ENCODE results near the gene DTNA.

The DTNA gene

DNA sequence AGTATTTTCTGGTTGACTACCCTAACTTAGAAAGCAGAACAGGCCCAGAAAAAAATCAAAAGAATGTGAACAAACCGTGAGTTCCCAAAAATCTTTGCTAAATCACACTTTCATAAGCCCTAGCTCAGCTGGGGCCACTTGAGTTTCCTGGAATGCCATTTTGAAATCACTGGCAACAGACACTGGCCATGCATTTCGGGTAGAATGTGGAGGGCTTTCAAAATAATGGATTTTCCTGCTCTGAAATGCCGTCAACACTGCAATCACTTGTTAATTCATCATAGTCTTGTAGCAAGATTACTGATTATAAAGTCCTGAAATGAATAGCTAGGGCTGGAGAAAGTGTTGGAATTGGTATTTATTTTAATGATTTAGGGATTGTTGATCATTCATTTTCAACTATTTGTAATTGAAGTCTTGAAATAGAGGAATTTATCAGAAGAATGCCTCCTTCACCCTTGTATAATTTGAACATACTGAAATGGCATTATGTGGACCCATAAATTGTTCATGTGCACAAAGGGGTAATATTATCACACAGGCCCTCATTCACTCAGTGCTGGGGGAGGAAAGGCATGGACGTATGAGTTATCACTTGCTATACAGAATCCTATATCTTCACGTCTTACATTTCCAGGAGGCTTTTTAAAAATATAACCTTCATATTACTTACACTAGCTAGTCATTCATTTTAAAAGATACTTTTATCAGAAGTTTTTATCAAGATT lies 134.8 kb downstream of the DTNA start:
- Histone ChIP-seq H3K36me3 (ENCODE audit: insufficient read depth, low read length) (no peaks in the 10 kb centered on the region), H3F3A (ENCODE audit: insufficient read depth, low read length) (no peaks in the 10 kb centered on the region), H3K27me3 (ENCODE audit: insufficient read depth, low read length) (no peaks in the 10 kb centered on the region), H2AFZ (ENCODE audit: low read length) (no peak overlapping the region), H3K4me1 (ENCODE audit: insufficient read depth, low read length, severe bottlenecking) (no peaks in the 10 kb centered on the region), H3K27ac (ENCODE audit: low read depth, low read length, poor library complexity, severe bottlenecking) (no peak overlapping the region), H3K4me2 (ENCODE audit: low read length) (no peak overlapping the region), H4K20me1 (ENCODE audit: insufficient read depth, low read length) (no peaks in the 10 kb centered on the region), H3K4me3 (ENCODE audit: low read depth, low read length, poor library complexity, severe bottlenecking) (no peak overlapping the region), H3K9ac (ENCODE audit: low read length) (no peak overlapping the region), H3K9me2 (ENCODE audit: low read depth, low read length) (no peaks in the 10 kb centered on the region), H3K79me2 (ENCODE audit: insufficient read depth, low read length) (no peaks in the 10 kb centered on the region), H3K9me3 (ENCODE audit: low read length) (no peaks in the 10 kb centered on the region)
- TF ChIP-seq, protein P1, sequence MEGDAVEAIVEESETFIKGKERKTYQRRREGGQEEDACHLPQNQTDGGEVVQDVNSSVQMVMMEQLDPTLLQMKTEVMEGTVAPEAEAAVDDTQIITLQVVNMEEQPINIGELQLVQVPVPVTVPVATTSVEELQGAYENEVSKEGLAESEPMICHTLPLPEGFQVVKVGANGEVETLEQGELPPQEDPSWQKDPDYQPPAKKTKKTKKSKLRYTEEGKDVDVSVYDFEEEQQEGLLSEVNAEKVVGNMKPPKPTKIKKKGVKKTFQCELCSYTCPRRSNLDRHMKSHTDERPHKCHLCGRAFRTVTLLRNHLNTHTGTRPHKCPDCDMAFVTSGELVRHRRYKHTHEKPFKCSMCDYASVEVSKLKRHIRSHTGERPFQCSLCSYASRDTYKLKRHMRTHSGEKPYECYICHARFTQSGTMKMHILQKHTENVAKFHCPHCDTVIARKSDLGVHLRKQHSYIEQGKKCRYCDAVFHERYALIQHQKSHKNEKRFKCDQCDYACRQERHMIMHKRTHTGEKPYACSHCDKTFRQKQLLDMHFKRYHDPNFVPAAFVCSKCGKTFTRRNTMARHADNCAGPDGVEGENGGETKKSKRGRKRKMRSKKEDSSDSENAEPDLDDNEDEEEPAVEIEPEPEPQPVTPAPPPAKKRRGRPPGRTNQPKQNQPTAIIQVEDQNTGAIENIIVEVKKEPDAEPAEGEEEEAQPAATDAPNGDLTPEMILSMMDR (IDR thresholded peaks at IDR 0.05; ENCODE audit: low read length), result no peak
- no peak for TF ChIP-seq EZH2 (IDR thresholded peaks at IDR 0.05; ENCODE audit: borderline replicate concordance, low read length)

DNA sequence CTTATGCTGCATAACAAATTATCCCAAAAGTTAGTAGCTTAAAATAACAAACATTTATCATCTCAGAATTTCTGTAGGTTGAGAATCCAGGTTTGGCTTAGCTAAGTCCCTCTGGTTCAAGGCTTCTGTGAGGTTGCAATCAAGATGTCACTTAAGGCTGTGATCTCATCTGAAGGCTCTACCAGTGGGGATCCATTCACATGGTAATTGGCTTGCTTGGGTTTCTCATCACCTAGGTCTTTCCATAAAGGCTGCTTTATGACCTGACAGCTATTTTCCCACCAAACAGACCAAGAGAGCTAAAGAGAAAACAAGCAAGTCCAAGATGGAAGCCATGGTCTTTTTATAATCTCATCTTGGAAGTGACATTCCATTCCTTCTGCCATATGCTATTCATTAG lies 137.3 kb downstream of the DTNA start:
- H3K9me2 ChIP-seq (ENCODE audit: low read depth, low read length), result no peaks in the 10 kb centered on the region
- no peak overlapping the region for H3K4me3 ChIP-seq (ENCODE audit: low read depth, low read length, poor library complexity, severe bottlenecking)
- no peak overlapping the region for H3K27ac ChIP-seq (ENCODE audit: low read depth, low read length, poor library complexity, severe bottlenecking)
- no peaks in the 10 kb centered on the region for H3K9me3 ChIP-seq (ENCODE audit: low read length)
- no peak overlapping the region for H2AFZ ChIP-seq (ENCODE audit: low read length)
- no peak for TF ChIP-seq EZH2 (IDR thresholded peaks at IDR 0.05; ENCODE audit: borderline replicate concordance, low read length)
- TF ChIP-seq, protein P1 (IDR thresholded peaks at IDR 0.05; ENCODE audit: low read length), result no peak
- no peaks in the 10 kb centered on the region for H3K27me3 ChIP-seq (ENCODE audit: insufficient read depth, low read length)
- H3K36me3 ChIP-seq (ENCODE audit: insufficient read depth, low read length), result no peaks in the 10 kb centered on the region
- H3K4me2 ChIP-seq (ENCODE audit: low read length), result no peak overlapping the region
- no peaks in the 10 kb centered on the region for H3F3A ChIP-seq (ENCODE audit: insufficient read depth, low read length)
- H3K79me2 ChIP-seq (ENCODE audit: insufficient read depth, low read length), result no peaks in the 10 kb centered on the region
- H4K20me1 ChIP-seq (ENCODE audit: insufficient read depth, low read length), result no peaks in the 10 kb centered on the region
- no peak overlapping the region for H3K9ac ChIP-seq (ENCODE audit: low read length)
- no peaks in the 10 kb centered on the region for H3K4me1 ChIP-seq (ENCODE audit: insufficient read depth, low read length, severe bottlenecking)

DNA sequence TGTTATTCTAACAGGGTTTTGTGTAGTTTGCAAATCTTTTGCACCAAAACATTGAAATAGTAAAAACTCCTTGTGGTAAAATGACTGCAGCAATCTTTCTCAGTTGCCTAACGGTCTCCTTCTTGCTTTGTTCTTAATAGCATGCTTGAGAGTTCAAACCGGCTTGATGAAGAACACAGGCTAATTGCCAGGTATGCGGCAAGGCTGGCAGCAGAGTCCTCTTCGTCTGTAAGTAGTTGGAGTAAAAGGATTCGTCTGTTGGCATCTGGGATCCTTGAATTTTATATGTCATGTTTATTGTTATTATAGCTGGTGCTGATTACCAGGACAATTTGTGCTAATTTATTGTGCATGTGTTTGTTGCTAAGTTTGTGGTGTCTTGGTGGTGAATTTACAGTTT lies 138.1 kb downstream of the DTNA start:
- H3K9me3 ChIP-seq (ENCODE audit: low read length), result no peaks in the 10 kb centered on the region
- no peaks in the 10 kb centered on the region for H3K9me2 ChIP-seq (ENCODE audit: low read depth, low read length)
- no peaks in the 10 kb centered on the region for H3K79me2 ChIP-seq (ENCODE audit: insufficient read depth, low read length)
- H3K27ac ChIP-seq (ENCODE audit: low read depth, low read length, poor library complexity, severe bottlenecking), result no peak overlapping the region
- no peaks in the 10 kb centered on the region for H3F3A ChIP-seq (ENCODE audit: insufficient read depth, low read length)
- no peaks in the 10 kb centered on the region for H3K36me3 ChIP-seq (ENCODE audit: insufficient read depth, low read length)
- no peaks in the 10 kb centered on the region for H4K20me1 ChIP-seq (ENCODE audit: insufficient read depth, low read length)
- TF ChIP-seq, protein P1 (IDR thresholded peaks at IDR 0.05; ENCODE audit: low read length), result no peak
- no peak for TF ChIP-seq EZH2 (IDR thresholded peaks at IDR 0.05; ENCODE audit: borderline replicate concordance, low read length)
- no peak overlapping the region for H3K4me2 ChIP-seq (ENCODE audit: low read length)
- no peak overlapping the region for H3K9ac ChIP-seq (ENCODE audit: low read length)
- no peak overlapping the region for H3K4me3 ChIP-seq (ENCODE audit: low read depth, low read length, poor library complexity, severe bottlenecking)
- H2AFZ ChIP-seq (ENCODE audit: low read length), result no peak overlapping the region
- H3K27me3 ChIP-seq (ENCODE audit: insufficient read depth, low read length), result no peaks in the 10 kb centered on the region
- H3K4me1 ChIP-seq (ENCODE audit: insufficient read depth, low read length, severe bottlenecking), result no peaks in the 10 kb centered on the region

Data from OCI-LY1 (cell line).